Nephron (organoid): ENCODE measurements around the gene MGAT4C.
"Not testable (repeated sequence)": the region's sequence is repeated elsewhere in the genome, so short reads cannot be mapped to it uniquely, and the experiment has no call there.

Experiments
- H3K27ac Mint-ChIP-seq, 3 experiments: 2 replicates each; pipeline ENCODE4 v1.8.0; 2020; ENCODE audit warnings: mixed read lengths in 3 of 3, mild to moderate bottlenecking in 2 of 3, moderate library complexity in 1 of 3
- H3K27me3 Mint-ChIP-seq: 2 replicates; pipeline ENCODE4 v1.8.0; 2021; ENCODE audit warnings: low read depth, mild to moderate bottlenecking, moderate library complexity, mixed read lengths
- H3K36me3 Mint-ChIP-seq: 2 replicates; pipeline ENCODE4 v1.8.0; 2020; ENCODE audit warnings: low read depth, mixed read lengths
- H3K4me1 Mint-ChIP-seq: 2 replicates; pipeline ENCODE4 v1.8.0; 2020; ENCODE audit warnings: mixed read lengths
- H3K4me3 Mint-ChIP-seq, 3 experiments: 2 replicates each; pipeline ENCODE4 v1.8.0; 2020; ENCODE audit warnings: mild to moderate bottlenecking in 3 of 3, mixed read lengths in 3 of 3, moderate library complexity in 2 of 3
- H3K9me3 Mint-ChIP-seq: 2 replicates; pipeline ENCODE4 v1.8.0; 2020; ENCODE audit warnings: mixed read lengths
- TF ChIP-seq, protein P1 (sequence below), 3 experiments: fragments of 200-600 bp; sonication (generic); IDR thresholded peaks; one replicate each; pipeline ENCODE4 v1.5.0; 2021; ENCODE audit warnings: antibody characterized with exemption in 3 of 3; ENCODE audit not compliant: unreplicated experiment in 3 of 3

MGAT4C gene

DNA sequence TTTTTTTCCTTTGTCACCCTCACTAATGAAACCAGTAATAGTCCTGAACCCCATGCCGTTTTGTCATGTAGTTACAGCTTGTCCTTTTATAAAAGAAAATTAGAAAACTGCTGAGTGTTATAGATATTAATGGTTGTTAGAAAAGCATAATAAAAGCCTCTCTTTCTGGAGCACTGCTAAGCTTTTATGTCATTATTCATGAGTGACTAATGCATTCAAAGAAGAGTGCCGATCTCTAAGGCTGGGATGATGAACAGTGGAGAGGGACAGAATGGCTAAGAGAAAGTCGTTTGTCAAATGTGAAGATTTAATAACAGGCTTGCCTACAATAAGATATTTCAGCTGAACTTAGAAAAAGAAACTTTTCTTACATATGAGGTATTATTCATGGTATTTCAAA, 121.6 kb downstream of the MGAT4C start:
- Mint-ChIP-seq H3K9me3 (no peaks in the 10 kb centered on the region), H3K27ac (no peak overlapping the region), H3K4me1 (no peaks in the 10 kb centered on the region), H3K36me3 (no peaks in the 10 kb centered on the region), H3K27me3 (no peaks in the 10 kb centered on the region), H3K4me3 (no peak overlapping the region)
- TF ChIP-seq, protein P1, sequence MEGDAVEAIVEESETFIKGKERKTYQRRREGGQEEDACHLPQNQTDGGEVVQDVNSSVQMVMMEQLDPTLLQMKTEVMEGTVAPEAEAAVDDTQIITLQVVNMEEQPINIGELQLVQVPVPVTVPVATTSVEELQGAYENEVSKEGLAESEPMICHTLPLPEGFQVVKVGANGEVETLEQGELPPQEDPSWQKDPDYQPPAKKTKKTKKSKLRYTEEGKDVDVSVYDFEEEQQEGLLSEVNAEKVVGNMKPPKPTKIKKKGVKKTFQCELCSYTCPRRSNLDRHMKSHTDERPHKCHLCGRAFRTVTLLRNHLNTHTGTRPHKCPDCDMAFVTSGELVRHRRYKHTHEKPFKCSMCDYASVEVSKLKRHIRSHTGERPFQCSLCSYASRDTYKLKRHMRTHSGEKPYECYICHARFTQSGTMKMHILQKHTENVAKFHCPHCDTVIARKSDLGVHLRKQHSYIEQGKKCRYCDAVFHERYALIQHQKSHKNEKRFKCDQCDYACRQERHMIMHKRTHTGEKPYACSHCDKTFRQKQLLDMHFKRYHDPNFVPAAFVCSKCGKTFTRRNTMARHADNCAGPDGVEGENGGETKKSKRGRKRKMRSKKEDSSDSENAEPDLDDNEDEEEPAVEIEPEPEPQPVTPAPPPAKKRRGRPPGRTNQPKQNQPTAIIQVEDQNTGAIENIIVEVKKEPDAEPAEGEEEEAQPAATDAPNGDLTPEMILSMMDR (IDR thresholded peaks at IDR 0.05; ENCODE audit: unreplicated experiment in 3 of 3), result no peak

DNA sequence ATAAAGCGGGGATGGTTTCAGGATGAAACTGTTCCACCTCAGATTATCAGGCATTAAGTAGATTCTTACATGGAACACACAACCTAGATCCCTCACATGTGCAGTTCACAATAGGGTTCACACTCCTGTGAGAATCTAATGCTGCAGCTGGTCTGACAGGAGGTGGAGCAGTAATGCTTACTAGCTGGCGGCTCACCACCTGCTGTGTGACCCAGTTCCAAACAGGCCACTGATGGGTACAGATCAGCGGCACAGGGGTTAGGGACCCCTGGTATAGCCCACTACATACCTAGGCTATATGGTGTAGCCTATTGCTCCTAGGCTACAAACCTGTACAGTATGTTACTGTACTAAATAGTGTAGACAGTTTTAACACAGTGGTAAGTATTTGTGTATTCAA, 129.3 kb downstream of the MGAT4C start:
- H3K27ac Mint-ChIP-seq, H3K9me3 Mint-ChIP-seq, H3K4me3 Mint-ChIP-seq, H3K36me3 Mint-ChIP-seq, H3K27me3 Mint-ChIP-seq, H3K4me1 Mint-ChIP-seq: not testable (repeated sequence)

DNA sequence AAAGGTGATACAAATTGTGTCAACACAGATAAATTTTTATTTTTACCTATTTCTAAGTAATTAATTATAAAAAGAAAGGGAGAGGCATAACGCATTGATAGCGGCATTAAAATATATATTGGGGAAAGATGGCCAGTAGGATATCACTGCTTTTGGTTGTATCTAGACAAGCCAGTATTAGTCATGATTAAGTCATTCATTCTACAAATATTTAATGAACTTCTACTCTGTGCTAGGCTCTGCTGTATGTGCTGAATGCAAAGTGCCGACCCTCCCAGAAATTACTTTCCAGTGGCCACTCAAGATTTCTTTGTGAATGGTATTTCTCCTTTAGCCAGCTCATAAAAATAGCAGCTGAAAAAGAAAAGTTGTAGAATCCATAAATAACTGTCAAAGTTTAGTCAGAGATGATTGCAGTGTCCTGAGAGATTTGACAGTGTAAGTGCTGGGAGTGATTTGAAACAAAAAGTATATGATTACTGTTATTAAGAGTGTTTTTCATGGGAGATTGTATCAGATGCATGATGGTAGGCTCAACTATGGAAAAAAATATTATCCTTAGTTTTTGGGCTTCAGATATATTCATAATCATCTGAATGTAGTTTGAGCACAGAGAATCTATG, 133.2 kb downstream of the MGAT4C start:
- Mint-ChIP-seq H3K36me3 (no peaks in the 10 kb centered on the region), H3K4me1 (no peaks in the 10 kb centered on the region), H3K9me3 (peaks cover 2% of the 10 kb centered on the region), H3K27ac (no peak overlapping the region), H3K27me3 (no peaks in the 10 kb centered on the region), H3K4me3 (no peak overlapping the region)
- TF ChIP-seq, protein P1 (IDR thresholded peaks at IDR 0.05; ENCODE audit: unreplicated experiment in 3 of 3), result no peak

DNA sequence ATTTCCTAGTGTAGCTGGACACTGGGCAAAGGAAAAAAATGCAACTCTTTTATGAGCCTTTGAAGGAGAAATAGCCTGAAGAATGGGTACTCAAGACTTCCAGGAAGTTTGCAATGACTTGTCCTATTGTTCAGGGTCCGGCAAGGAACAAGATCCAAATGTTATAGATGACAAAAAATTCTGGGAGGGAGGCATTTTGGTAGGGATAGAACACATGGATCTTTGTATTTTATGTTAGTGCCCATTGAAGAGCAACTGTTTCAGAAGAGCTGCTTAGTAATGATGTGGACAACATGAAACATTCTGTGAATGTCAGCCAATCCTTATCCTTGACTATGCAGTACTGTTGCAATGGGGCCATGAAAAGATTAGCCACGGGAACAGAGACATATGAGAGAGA, 138.0 kb downstream of the MGAT4C start:
- Mint-ChIP-seq H3K27me3 (no peaks in the 10 kb centered on the region), H3K4me3 (no peak overlapping the region), H3K36me3 (no peaks in the 10 kb centered on the region), H3K4me1 (no peaks in the 10 kb centered on the region), H3K27ac (no peak overlapping the region), H3K9me3 (peaks cover 2% of the 10 kb centered on the region)
- TF ChIP-seq, protein P1 (IDR thresholded peaks at IDR 0.05; ENCODE audit: unreplicated experiment in 3 of 3), result no peak

DNA sequence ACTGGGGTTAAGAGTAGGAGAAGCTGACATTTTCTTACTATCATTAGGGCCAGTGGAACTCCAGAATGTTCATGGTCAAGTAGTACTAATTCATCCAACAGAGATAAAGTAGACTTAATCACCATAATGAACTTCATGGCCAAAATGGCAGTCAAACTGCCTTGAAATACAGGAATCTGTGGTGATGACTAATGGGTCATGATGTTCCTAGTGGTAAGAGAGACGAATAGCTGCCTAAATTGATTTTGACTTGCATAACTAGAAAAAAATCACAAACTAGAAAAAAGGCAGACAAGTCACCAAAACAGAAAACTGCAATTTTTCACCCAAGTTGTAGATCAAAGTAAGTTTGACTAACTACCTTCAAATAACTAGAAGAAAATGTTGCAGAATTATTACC, 138.5 kb downstream of the MGAT4C start:
- H3K4me3 Mint-ChIP-seq, result no peak overlapping the region
- H3K27ac Mint-ChIP-seq, result no peak overlapping the region
- no peaks in the 10 kb centered on the region for H3K36me3 Mint-ChIP-seq
- H3K9me3 Mint-ChIP-seq, result peaks cover 2% of the 10 kb centered on the region
- H3K27me3 Mint-ChIP-seq, result no peaks in the 10 kb centered on the region
- TF ChIP-seq, protein P1 (IDR thresholded peaks at IDR 0.05; ENCODE audit: unreplicated experiment in 3 of 3), result no peak
- H3K4me1 Mint-ChIP-seq, result no peaks in the 10 kb centered on the region

DNA sequence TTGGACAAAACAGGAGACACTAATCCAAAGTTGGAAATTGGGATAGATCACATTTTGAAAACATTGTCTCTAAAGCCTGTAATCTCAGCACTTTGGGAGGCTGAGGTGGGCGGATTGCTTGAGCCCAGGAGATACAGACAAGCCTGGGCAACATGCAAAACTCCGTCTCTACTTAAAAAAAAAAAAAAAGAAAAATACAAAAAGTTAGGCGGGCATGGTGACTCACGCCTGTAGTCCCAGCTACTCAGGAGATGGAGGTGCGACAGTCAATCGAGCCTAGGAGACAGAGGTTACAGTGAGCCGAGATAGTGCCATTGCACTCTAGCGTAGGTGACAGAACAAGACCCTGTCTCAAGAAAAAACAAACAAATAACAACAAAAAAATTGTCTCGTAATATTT, 152.1 kb downstream of the MGAT4C start:
- no peak overlapping the region for H3K4me3 Mint-ChIP-seq
- no peak overlapping the region for H3K27ac Mint-ChIP-seq
- no peaks in the 10 kb centered on the region for H3K4me1 Mint-ChIP-seq
- H3K9me3 Mint-ChIP-seq, result no peaks in the 10 kb centered on the region
- H3K27me3 Mint-ChIP-seq, result no peaks in the 10 kb centered on the region
- TF ChIP-seq, protein P1 (IDR thresholded peaks at IDR 0.05; ENCODE audit: unreplicated experiment in 3 of 3), result no peak
- no peaks in the 10 kb centered on the region for H3K36me3 Mint-ChIP-seq
